Measurements from ENCODE around the gene SLC4A5.

SLC4A5 gene

DNA sequence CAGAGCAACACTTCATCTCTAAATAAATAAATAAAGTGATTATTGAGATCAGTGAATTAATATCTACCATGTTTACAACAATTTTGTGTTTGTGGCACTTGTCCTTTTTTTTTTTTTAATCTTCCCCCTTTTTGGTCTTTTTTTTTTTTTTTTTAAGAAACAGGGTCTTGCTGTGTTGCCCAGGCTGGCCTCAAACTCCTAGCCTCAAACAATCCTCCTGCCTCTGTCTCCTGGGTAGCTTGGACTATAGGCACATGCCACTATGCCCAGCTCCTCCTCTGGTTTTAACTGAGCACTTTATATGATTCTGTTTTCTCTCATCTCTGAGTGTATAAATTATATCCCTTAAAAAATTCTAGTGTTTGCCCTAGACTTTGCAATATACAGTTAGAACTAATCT lies 30.3 kb downstream of the SLC4A5 start:
- no peak for DNase-seq

DNA sequence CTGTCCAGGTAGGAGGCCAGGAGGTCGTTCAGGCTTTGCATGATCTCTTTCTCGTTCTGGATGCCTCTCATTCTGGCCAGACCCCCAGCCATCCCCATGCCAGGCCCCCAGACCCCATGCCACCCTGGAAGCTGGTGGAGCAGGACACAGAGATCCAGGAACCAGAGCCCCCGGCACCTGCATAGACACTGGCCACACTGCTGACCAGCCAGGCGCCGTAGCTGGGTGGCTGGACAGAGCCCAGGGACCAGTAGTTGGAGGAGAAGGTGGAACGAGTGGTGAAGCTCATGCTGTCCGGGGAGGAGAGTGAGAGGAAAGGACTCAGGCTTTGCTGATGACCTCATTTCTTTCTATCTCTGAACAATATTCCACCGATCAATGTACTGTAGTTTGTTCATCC lies 35.5 kb downstream of the SLC4A5 start:
- no peak for DNase-seq

DNA sequence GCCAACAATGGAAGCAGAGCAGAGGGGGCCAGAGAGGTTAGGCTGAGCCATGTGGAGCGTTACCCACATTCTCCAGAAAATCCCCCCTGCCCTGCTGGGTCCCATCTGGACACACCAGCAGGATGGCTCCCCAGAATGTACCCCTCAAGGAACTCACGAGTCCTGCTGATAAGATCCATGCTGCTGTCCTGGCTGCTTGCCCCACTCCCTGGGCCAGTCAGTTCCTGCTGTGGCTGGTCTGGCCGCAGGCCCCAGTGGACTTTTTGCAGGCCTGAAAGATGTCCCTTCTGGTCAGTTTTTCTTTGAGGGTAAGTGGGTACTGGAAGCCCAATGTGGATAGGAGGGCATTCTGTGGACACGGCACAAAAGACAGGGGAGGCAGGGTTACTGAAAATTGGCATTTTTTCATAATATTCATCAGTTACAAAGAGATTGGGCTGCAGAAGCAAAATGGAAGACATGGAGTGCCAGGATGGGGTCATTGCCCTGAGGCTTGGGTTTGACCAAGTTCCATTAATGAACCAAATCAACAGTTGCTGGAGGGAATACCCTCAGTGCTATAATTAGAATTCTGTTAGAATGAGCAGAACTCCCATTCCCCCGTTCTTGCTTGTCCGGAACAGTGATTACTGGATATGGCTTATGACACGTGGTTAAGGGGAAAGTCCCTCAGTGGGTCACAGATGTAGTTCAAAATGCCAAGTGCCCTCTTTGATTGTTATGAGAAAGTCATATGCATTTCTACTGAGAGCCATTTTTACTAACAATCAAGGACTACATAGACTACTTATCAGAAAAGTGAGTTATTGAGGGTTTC lies 38.7 kb downstream of the SLC4A5 start:
- DNase-seq = no peak

DNA sequence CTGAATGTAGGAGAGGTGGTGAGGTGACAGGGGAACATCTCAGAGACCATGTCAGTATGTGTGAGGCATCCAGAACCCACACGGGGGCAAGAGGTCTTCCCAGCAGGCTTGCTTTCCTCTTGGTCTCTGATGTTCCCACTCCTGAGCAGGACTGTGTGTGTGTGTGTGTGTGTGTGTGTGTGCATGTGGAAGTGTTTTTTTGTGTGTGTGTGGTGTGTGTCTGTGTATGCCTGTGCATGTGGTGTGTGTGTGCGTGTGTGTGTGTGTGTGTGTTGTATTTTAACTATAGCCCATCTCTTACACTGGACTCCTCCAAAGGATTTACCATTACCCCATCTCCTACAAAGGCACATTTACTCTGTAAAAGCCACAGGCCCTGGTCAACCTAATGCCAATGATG lies 40.4 kb downstream of the SLC4A5 start:
- no peak for DNase-seq

DNA sequence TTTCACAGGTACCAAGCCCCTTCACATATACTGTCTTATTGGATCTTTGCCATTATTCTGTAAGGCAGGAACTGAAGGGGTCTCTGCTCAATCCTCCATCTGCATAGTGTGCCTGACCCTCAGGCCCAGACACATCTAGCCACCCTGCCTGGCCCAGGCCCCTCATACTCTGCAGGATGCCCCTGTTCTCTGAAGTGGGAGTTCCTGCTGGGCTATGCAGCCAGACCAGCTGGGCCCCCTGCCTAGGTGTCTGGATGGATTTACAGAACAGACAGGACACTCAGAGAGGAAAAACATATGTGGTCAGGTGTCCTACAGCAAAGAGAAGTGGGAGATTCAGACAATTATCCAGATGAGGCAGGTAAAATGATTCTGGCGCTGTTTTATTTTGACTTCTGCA lies 42.0 kb downstream of the SLC4A5 start:
- no peak for DNase-seq

DNA sequence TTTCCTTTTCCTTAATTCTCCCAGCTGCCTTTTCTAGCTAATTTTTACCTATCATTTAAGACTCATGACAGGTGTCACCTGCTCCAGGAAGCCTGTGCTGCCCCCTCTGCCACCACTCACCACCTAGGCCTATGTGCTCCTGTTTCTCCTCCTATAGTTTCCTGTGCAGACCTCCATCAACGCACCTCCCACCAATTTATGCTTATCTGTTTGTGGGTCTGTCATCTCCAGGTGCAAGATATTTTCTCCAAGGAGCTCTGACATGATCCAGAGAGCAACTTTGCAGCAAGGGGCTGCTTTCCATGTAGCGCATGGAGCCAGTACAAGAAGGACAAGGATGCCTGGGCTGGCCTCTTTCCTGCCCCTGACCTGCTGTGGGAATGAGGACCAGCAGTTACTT lies 42.7 kb downstream of the SLC4A5 start:
- no peak for DNase-seq

DNA sequence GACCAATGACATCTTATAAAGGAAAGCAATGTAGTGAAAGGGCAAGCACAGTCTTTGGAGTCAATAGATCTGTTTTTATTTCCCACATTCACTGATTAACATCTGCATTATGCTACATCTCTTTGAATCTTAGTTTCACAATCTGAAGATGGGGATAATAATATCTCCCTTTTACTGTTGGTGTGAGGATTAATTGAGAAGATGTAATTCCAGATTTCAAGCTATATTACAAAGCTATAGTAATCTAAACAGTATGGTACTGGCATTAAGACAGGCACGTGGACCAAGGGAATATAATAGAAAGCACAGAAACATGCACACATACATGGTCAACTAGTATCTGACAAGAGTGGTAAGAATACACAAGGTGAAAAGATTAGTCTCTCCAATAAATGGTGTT lies 45.3 kb downstream of the SLC4A5 start:
- DNase-seq = no peak

DNA sequence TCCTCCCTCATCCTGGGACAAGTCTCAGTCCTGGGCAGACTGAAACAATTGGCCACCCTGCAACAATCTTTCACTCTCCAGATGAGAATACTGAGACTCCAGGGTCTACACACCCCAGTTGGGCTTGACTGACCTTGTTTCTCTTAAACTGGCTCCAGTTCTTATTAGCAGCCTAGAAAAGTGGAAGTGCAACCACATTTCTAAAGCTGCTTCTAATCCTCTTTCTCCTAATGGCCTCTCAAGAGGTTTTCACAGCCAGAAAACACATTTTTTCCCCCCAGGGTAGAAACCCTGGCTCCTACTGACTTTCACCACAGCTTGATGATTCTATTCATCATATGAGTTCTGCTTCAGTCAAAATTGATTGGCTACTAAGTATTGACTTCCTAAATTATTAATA lies 45.8 kb downstream of the SLC4A5 start:
- no peak for DNase-seq

DNA sequence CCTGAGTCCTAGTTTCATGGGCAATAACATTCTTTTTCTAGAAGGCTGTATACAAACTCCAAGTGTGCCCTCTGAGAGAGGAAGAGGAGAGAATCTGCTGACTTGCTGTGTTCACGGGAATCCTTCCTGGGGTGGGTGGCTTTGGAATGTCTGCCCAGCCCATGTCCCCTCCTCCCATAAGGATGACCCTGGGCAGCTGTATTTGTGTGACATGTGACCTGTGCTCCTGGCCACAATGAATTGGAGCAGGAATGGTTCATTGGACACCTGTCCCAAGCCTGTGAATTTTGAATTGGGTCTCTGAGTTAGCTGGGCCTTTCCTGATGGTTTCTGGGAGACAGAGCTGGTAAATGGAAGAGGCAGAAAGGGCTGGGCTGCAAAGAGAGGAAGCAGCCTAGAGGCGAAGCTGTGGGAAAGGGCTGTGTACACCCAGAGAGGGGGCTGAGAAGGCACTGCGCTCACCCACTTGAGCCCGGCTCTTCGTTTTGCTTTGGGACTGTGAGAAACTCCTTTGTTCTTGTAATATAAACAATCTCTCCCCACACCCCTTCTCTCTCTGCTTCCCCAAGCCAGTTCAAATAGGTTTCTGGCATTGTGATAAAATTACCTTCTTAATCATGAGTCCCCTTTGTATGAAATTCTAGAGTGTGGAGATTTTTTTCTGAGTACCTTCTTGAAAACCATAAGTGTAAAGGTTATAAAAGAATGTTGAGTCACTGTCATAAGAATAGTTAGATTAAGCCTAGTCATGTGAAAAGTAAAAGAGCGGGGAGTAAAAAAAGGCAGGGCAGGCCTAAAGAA lies 49.8 kb downstream of the SLC4A5 start:
- no peak for DNase-seq

DNA sequence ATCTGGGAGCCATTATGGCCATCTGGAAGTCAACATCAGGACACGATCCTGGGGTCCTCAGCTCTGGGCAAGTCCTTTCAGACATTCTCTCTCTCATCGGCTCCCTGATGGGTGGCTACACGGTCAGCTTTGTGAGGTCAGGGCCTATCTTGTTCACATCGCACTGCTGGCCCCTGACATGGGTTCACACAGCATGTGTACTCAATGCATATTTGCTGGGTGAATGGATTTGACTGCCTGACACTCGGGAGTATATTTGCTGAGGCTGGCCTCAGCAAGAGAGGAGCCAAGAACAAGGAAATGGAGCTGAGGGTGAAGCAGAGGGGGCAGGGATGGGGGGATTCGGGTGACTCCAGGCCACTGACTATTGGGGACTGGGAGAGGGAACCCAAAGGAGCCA lies 50.5 kb downstream of the SLC4A5 start:
- DNase-seq = no peak

DNA sequence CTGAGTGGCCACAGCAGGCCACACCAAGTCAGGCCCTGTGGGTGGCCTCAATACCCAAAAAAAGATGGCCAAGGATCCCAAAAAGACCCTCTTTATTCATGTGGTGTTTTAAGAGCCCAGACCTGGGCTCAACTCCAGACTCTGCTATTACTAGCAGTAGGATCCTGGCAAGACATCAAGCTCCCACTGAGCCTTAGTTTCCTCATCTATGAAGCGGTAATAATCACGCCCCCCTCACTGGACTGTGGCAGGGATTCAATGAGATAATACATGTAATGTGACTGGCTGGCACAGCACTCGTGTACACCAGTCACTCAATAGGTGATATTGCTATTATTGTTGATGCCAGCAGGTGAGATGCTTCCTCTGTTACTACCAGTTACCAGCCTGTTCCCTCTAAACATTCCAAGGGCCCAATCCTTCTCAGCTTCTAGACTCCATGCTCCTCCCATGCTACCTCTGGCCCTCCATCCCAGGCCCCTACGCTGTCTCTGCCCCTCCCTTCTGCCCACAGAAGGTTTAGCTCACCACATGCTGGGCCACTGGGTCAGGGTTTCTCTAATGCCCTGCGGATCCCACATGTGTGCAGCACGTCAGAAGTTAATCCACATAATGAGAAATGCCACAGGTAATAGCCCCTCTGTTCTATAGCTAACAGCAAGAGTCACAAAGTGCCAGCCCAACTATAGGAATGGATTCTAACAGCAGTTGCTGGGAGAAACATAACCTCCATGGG lies 51.2 kb downstream of the SLC4A5 start:
- DNase-seq = no peak

DNA sequence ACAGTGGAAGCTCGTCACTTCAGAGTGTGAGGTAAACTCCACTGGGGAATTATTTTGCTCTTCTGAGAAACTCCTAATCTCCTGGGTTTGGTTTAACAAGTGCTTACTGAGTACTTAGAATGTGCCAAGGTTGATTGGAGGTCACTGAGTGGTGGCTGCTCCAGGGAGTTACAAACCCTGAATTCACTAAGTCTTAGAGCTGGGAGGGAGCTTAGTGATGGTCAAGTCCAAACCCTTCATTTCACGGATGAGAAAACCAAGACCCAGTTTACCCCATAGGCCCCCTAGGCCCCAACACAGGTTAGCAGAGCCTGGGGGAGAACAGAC lies 52.0 kb downstream of the SLC4A5 start:
- DNase-seq = no peak

DNA sequence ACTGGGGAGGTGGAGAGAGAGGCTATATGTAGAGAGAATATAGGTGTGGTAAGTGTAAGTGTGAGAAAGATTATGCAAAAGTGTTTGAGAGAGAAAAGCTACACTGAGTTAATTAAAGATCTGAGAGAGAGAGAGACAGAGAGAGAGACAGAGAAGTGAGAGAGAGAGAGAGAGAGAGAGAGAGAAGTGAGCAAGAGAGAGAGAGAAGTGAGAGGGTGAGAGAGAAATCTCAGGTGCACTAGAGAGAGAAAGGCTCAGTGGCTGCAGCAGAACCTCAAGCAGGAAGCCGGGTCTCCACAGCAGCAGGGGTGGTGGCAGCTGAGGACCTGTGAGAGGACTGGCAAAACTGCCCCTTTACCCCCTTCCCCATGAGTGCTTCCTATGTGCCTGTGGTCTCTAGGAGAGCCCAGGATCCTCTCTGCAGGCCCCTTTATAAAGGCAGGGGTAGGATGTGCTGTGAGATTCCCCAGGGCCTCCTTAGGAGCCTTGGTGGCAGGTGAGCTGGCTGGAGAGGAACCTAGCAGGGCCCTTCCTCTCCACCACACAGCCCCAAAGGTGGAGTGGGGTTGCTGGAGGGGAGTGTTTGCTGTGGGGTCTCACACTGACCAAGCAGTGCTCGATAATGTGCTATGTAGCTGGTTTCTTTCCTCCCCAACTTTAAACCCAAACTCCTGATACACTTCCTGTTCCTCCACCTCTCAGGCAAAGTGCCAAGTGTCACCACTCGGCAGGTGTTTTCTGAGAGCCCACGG lies 52.6 kb downstream of the SLC4A5 start:
- DNase-seq = no peak

DNA sequence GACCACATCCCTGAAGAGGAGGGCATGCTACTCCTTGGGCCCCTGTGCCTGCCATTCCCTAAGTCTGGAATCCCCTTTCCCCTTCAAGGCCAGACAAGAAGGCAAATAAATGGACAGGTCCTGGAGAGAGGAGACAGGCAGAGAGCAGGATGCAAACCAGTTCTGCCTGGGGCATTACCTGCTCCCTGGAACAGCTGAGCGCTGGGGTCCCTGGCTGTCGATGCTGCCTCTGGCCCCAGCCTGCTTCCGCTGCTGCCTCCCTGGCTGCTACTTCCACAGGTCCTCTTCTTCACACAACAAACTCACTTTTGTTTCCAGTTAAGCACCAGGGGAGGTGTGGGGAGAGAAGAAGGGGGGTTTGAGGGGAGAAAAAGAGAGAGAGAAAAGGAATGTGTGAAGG lies 53.1 kb downstream of the SLC4A5 start:
- DNase-seq = no peak

DNA sequence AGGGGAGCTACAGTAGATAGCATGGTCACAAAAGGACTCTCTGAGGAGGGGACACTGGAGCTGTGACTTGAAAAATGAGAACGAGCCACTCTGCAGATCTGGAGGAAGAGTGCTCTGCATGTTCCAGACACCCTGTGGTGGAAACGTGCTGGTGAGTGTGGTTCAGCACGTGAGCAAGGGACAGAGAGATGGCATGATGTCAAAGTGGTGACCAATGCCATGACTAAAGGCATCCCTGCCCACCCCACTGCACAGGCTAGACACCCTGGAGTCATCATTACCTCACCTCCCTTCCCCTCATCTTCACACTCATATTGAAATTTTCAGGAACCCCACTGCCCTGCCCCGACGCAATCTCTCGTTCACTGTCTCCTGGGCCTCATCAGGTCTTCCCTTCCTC lies 56.5 kb downstream of the SLC4A5 start:
- no peak for DNase-seq

DNA sequence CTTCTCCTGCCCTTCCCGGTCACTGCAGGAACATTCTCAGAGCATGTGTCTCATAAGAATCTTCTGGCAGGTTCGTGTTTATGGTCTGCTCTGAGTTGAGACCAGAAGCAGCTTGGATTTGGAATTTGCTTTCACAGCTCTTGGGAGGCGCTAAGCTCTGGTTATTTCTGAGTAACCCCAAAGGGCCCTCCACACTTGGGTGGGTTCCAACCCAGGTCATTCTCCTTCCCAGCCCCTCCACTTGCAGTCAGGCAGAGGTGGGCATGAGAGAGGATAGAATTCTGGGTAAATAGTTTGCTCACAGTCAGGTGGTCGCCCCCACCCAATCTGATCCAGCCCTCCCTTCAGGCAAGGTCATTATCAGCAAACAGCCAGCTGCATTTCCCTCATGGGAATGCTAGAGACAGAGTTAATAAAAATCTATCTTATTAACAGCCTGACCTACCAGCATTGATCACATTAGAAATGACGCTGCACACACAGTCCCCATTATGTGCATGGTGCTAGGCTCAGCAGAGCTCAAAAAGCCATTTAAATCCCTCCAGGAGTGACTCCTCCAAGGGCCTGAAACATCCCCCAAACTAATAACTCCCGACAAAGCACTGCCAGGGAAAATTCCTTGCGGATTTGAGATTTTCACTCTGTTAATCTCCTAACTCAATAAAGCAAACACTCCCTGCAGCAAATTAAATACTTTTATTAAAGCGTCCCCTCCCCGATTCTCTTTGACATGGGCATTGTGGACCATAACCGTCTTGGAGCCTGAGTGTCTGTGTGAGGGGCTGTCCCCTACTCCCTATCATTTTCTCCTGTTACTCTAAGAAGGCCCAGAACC lies 61.9 kb downstream of the SLC4A5 start:
- DNase-seq = no peak

DNA sequence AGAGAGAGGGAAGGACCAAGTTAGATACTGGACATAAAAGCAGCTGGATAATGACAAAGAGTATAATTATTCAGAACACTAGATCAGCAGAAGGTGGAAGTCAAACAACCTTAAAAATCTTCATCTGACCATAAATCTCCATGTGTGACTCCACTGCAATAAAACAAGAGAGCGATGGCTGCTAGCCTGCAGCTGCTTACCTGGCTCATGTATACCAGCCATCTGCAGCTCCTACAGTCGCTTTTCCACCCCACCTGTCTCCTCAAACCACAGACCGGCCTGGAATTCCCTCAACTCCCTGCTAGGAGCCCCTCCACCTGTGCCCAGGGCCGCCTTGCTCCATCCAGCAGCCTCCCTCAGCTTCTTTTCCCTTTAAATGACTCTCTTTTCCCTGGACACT lies 64.5 kb downstream of the SLC4A5 start:
- DNase-seq = no peak

DNA sequence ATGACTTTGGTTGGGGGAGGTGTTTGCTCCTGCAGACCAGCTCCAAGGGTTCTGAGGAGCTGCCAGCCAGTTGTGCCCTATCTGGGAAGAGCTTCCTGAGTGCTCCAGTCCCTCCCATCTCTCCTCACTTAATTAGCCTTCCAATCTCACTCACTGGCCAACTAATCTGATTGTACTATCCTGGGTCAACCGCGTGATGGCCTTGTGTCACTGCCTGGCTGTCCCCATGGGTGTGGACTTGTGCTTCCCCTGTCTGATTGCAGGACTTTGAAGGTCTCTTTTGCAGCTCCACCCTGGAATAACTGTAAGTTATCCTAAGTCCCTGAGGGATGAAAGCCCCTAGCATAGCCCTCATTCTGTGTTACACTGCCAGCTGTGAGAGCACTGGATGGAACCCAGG lies 65.0 kb downstream of the SLC4A5 start:
- DNase-seq = no peak

DNA sequence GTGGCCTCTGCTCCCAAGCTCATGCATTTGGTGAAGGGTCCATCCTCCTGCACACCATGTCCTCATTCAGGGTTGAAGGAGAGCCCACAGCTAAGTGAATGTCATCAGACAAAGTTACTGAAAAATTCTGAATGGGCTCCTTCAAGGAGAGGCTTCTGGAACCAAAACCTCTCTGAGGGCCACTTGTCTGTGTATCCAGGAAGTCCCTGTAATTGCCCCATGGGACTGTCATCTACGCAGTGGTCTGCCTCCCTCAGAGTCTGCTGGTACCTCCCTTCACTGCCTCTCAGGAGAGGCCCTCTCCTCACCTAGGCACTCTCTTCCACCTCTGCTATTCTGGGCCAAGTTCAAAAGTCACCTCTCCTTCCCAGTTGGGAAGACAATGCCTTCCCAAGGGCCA lies 68.0 kb downstream of the SLC4A5 start:
- no peak for DNase-seq

DNA sequence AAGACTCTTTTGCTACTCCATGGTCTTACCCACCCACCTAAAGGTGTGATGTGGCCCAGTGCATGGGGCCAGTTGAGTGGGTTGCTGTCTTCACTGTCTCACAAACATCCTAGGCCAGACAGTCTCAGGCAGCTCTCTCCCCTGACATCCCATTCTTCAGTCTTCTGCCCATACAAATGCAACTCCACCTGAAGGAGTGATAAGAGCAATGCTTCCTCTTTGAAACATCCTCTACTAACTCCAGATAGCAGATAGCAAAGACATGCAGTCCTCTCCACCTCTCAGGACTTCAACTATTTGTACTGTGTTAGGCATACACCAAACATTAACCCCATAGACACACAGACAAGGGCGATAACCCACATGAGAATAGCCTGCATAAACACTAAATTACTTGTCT lies 73.5 kb downstream of the SLC4A5 start:
- no peak for DNase-seq

DNA sequence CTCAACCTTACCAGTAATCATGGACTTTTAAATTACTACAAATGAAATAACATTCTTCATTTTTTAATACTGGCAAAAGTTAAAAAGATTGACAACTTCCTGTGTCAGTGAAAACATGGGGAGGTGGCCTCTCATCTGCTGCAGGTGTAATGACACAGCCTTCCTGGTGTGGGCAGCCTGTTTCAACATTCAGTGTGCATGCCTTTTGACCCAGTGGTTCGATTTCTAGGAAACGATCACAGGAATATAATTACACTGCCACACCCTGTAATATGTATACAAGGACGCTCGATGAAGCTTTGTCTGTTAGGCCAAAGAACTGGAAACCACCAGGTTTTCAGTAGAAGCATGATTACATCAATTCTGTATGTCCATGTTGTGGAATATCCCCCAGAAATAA lies 76.1 kb downstream of the SLC4A5 start:
- DNase-seq = no peak

DNA sequence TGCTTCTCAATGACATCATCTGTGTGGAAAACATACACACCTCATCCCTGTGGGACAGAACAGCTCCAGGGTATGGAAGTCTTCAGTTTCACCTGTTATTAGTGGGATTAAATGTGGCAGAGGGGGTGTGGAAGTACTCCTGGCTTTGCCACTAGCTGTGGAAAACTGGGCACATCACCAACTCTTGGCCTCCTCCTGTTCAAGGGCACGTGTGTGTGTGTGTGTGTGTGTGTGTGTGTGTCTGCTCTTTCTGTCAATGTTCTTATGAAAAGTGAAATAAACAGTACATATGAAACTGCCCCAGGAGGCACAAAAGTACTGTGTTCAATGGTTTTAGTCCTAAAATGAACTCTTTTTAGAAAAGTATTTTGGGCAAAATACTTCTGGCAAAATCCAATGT lies 78.9 kb downstream of the SLC4A5 start:
- no peak for DNase-seq

All from NCI-H187 (cell line).